HL-60 (cell line): ENCODE data around the gene RINL.

Experiments
- CTCF ChIP-seq: IDR thresholded peaks from one replicate; pipeline ENCODE4 v1.5.1; 2011; ENCODE audit warnings: low read length, control low read depth, inconsistent platforms; ENCODE audit not compliant: insufficient read depth
- POLR2AphosphoS5 ChIP-seq: IDR thresholded peaks from 2 replicates; pipeline ENCODE4 v1.6.1; 2012; ENCODE audit warnings: low read depth

GRCh38 chr19:38851622-38852230 is 26.3 kb downstream of the RINL start:
- TF ChIP-seq CTCF (no peak), POLR2AphosphoS5 (peak; percentile 80)
